Measurements from ENCODE around the gene CAPS2. TPM values are rescaled to one million over a fixed set of nuclear protein-coding genes. Genes with fewer than 3 reads are reported as not detected.
A peak's percentile ranks its signal among the peaks of the same experiment; 100 is the strongest.

CAPS2 gene
- total and polyA plus RNA-seq, 9 of the 15 experiments (the other 6 are each of a cell fraction or from before 2014, with no cell fraction given): 0.10 to 0.82 (median 0.47) TPM; not detected in 1

- TF ChIP-seq ZNF512 (tag; IDR thresholded peaks at IDR 0.05) (no peak), CTCF (IDR thresholded peaks at IDR 0.05 in 2 of 3, conservative IDR thresholded peaks at IDR 0.05 in 1 of 3; ENCODE audit: insufficient read depth in 2 of 3, low read depth in 1 of 3, low read length in 3 of 3) (peak; percentile 72 to 81 (median 76)), CBX2 (IDR thresholded peaks at IDR 0.05; ENCODE audit: insufficient read depth, low read length, poor library complexity, severe bottlenecking) (no peak), EGR1 (conservative IDR thresholded peaks at IDR 0.05) (peak; percentile 49)
Observed at GRCh38 chr12:75334384-75335030, 4.4 kb upstream of the CAPS2 start, which contains the start of gene GLIPR1L1 (continued).

GRCh38 chr12:75327642-75328041 is 2.5 kb downstream of the CAPS2 start:
- no peak for FAIRE-seq
- 0% methylated on average over 1 of the region's 1 CpG for WGBS (ENCODE audit: insufficient coverage, low coverage, missing lambda C conversion rate)
- TF ChIP-seq VEZF1 (CRISPR knock-in tag; IDR thresholded peaks at IDR 0.05): no peak
- TF ChIP-seq MED1 (CRISPR knock-in tag; IDR thresholded peaks at IDR 0.05; ENCODE audit: borderline replicate concordance): no peak
- TF ChIP-seq PREB (CRISPR knock-in tag; IDR thresholded peaks at IDR 0.05): no peak
- no peak for TF ChIP-seq ZBTB5 (IDR thresholded peaks at IDR 0.05)
- no peak for TF ChIP-seq DACH1 (IDR thresholded peaks at IDR 0.05; ENCODE audit: partially characterized antibody)
- no peak for TF ChIP-seq NCOA6 (IDR thresholded peaks at IDR 0.05)
- TF ChIP-seq CBX1 (IDR thresholded peaks at IDR 0.05; ENCODE audit: low read depth): no peak
- TF ChIP-seq BCL6 (CRISPR knock-in tag; IDR thresholded peaks at IDR 0.05): no peak

More at GRCh38 chr12:75327642-75328041, 2.5 kb downstream of the CAPS2 start:
- intact Hi-C loops (cut with micrococcal nuclease): no loop called here
- BruUV-seq (replicated peaks): no TSS peak
- Histone ChIP-seq H3K36me3 (ENCODE audit: control insufficient read depth, insufficient read depth, low read length) (no peaks in the 10 kb centered on the region), H3K9ac (ENCODE audit: insufficient read depth in 1 of 2, low read depth in 2 of 2, low read length in 2 of 2) (no peak overlapping the region), H3K4me1 (replicated peaks in 1 of 2; ENCODE audit: control insufficient read depth in 2 of 2, insufficient read depth in 2 of 2, low read length in 2 of 2) (peaks cover 0 to 7% of the 10 kb centered on the region in 2 experiments; a peak in 2 of 5 replicates), H3K4me2 (ENCODE audit: insufficient read depth, low read length) (no peak overlapping the region), H3K4me3 (no peak overlapping the region), H3K27me3 (ENCODE audit: control insufficient read depth in 2 of 2, insufficient read depth in 2 of 2, low read length in 2 of 2) (no peaks in the 10 kb centered on the region), H3K79me2 (ENCODE audit: control insufficient read depth, insufficient read depth, low read length) (no peaks in the 10 kb centered on the region), H4K20me1 (replicated peaks; ENCODE audit: control insufficient read depth, insufficient read depth, low read length) (no peaks in the 10 kb centered on the region), H3K9me1 (ENCODE audit: control insufficient read depth, insufficient read depth, low read length) (no peaks in the 10 kb centered on the region), H2AFZ (ENCODE audit: low read depth, low read length) (no peak overlapping the region), H3K9me3 (replicated peaks; ENCODE audit: control insufficient read depth, insufficient read depth, low read depth, low read length) (no peaks in the 10 kb centered on the region), H3K27ac (ENCODE audit: extremely low read depth, low read depth, low read length) (no peak overlapping the region)
- POLR2A ChIA-PET: no interaction called here
- in situ Hi-C loops (cut with MboI): loop anchor here (10.0 to 25.0 kb wide), 2 partner anchors 710 to 1017 kb away; partner anchors contain the start of genes BBS10 and PHLDA1
- ATAC-seq (no peak), DNase-seq (ENCODE audit: extremely low read depth in 1 of 4, low spot score in 3 of 4) (no peak)
- CTCF ChIA-PET (ENCODE audit: low intra/inter-chr PET ratio): no interaction called here
